GM23338 (cell line): ENCODE measurements around the gene PSMA7. TPM values are rescaled to one million over a fixed set of nuclear protein-coding genes. Genes with fewer than 3 reads are reported as not detected.

Experiments used
- ATAC-seq: fragments of 200-7000 bp; cut with Tn5 transposase; 3 replicates; pipeline ENCODE4 v1.9.1; 2020
- DNase-seq: peaks from one replicate; pipeline ENCODE4 v3.0.0-alpha.2; 2015; ENCODE audit warnings: low spot score
- H2AFZ ChIP-seq: fragments of 200-600 bp; sonication (generic); 2 replicates; pipeline ENCODE4 v1.8.0; 2016; ENCODE audit warnings: antibody characterized with exemption, mild to moderate bottlenecking, moderate library complexity
- H3F3A ChIP-seq: fragments of 200-600 bp; sonication (generic); replicated peaks from 2 replicates; pipeline ENCODE4 v1.8.0; 2017; ENCODE audit warnings: antibody characterized with exemption, mixed run types, low read depth
- H3K27ac ChIP-seq: fragments of 200-600 bp; sonication (generic); 2 replicates; pipeline ENCODE4 v1.6.1; 2016; ENCODE audit warnings: low read depth
- H3K27me3 ChIP-seq: fragments of 200-600 bp; sonication (generic); 2 replicates; pipeline ENCODE4 v1.8.0; 2016; ENCODE audit warnings: mild to moderate bottlenecking, mixed run types, moderate library complexity; ENCODE audit not compliant: insufficient read depth
- H3K36me3 ChIP-seq: fragments of 200-600 bp; sonication (generic); 2 replicates; pipeline ENCODE4 v1.8.0; 2016; ENCODE audit warnings: mild to moderate bottlenecking; ENCODE audit not compliant: insufficient read depth
- H3K4me1 ChIP-seq: fragments of 200-600 bp; sonication (generic); 2 replicates; pipeline ENCODE4 v1.8.0; 2016; ENCODE audit warnings: mild to moderate bottlenecking, moderate library complexity; ENCODE audit not compliant: insufficient read depth
- H3K4me2 ChIP-seq: fragments of 200-600 bp; sonication (generic); 2 replicates; pipeline ENCODE4 v1.7.1; 2017; ENCODE audit warnings: mixed run types
- H3K4me3 ChIP-seq: fragments of 200-600 bp; sonication (generic); 2 replicates; pipeline ENCODE4 v1.6.1; 2016; ENCODE audit warnings: mixed run types
- H3K79me2 ChIP-seq: fragments of 200-600 bp; sonication (generic); replicated peaks from 2 replicates; pipeline ENCODE4 v1.8.0; 2017; ENCODE audit warnings: mild to moderate bottlenecking; ENCODE audit not compliant: insufficient read depth
- H3K9me2 ChIP-seq: fragments of 200-600 bp; sonication (generic); 2 replicates; pipeline ENCODE4 v1.8.0; 2017; ENCODE audit not compliant: insufficient read depth
- H4K20me1 ChIP-seq: fragments of 200-600 bp; sonication (generic); replicated peaks from 2 replicates; pipeline ENCODE4 v1.8.0; 2017; ENCODE audit warnings: mild to moderate bottlenecking; ENCODE audit not compliant: insufficient read depth
- H3K27ac Mint-ChIP-seq: 2 replicates; pipeline ENCODE4 v1.8.0; 2020; ENCODE audit warnings: inconsistent platforms, mild to moderate bottlenecking, moderate library complexity, mixed read lengths
- H3K27me3 Mint-ChIP-seq: 3 replicates; pipeline ENCODE4 v1.8.0; 2022; ENCODE audit warnings: low read depth, mild to moderate bottlenecking, moderate library complexity, mixed read lengths, inconsistent platforms; ENCODE audit not compliant: insufficient read depth, poor library complexity
- H3K36me3 Mint-ChIP-seq: 3 replicates; pipeline ENCODE4 v1.8.0; 2021; ENCODE audit warnings: low read depth, mild to moderate bottlenecking, inconsistent platforms, moderate library complexity, mixed read lengths
- H3K4me1 Mint-ChIP-seq: 3 replicates; pipeline ENCODE4 v1.8.0; 2020; ENCODE audit warnings: mild to moderate bottlenecking, inconsistent platforms, mixed read lengths
- H3K4me3 Mint-ChIP-seq: 3 replicates; pipeline ENCODE4 v1.8.0; 2021; ENCODE audit warnings: moderate library complexity, mild to moderate bottlenecking, inconsistent platforms, mixed read lengths
- H3K9me3 Mint-ChIP-seq: 3 replicates; pipeline ENCODE4 v1.8.0; 2020; ENCODE audit warnings: moderate library complexity, mild to moderate bottlenecking, inconsistent platforms, mixed read lengths
- CREB1 ChIP-seq: fragments of 250-450 bp; sonication (Bioruptor Pico); IDR thresholded peaks from 2 replicates; pipeline ENCODE4 v1.5.0; 2020; ENCODE audit warnings: low read depth, mild to moderate bottlenecking, moderate library complexity
- EZH2 ChIP-seq: fragments of 200-600 bp; sonication (generic); IDR thresholded peaks from one replicate; pipeline ENCODE4 v1.8.0; 2017; ENCODE audit warnings: antibody characterized with exemption, mild to moderate bottlenecking, low read depth; ENCODE audit not compliant: unreplicated experiment
- EZH2phosphoT487 ChIP-seq: fragments of 200-600 bp; sonication (generic); IDR thresholded peaks from one replicate; pipeline ENCODE4 v1.8.1; 2018; ENCODE audit warnings: antibody characterized with exemption; ENCODE audit not compliant: unreplicated experiment
- JUNB ChIP-seq: IDR thresholded peaks from one replicate; pipeline ENCODE4 v1.6.1; 2016; ENCODE audit warnings: antibody characterized with exemption; ENCODE audit not compliant: unreplicated experiment
- NANOG ChIP-seq: IDR thresholded peaks from 2 replicates; pipeline ENCODE4 v1.6.1; 2016; ENCODE audit warnings: antibody characterized with exemption, borderline replicate concordance
- POLR2AphosphoS5 ChIP-seq: IDR thresholded peaks from 2 replicates; pipeline ENCODE4 v1.6.1; 2016; ENCODE audit warnings: antibody characterized with exemption, low read depth
- STAT1 ChIP-seq: IDR thresholded peaks from one replicate; pipeline ENCODE4 v1.6.1; 2016; ENCODE audit warnings: antibody characterized with exemption; ENCODE audit not compliant: unreplicated experiment
- ZNF114 ChIP-seq: fragments of 250-450 bp; sonication (Bioruptor Pico); IDR thresholded peaks from 2 replicates; pipeline ENCODE4 v1.5.0; 2020; ENCODE audit warnings: mild to moderate bottlenecking, moderate library complexity
- ZNF331 ChIP-seq: fragments of 250-450 bp; sonication (Bioruptor Pico); IDR thresholded peaks from 2 replicates; pipeline ENCODE4 v1.5.0; 2020; ENCODE audit warnings: low read depth, mild to moderate bottlenecking, moderate library complexity
- polyA plus RNA-seq: library from polyadenylated mRNA; unstranded; fragments of >200 nt; fragmentation: Nextera tagmentation; extraction: Ambion mirVana; gene quantifications from 2 replicates; pipeline ENCODE4 v1.2.1, GENCODE V29; 2016
- total RNA-seq: library from RNA; depleted of rRNA; stranded (reverse); fragments of >200 nt; shearing (Covaris generic); gene quantifications from 2 replicates; pipeline ENCODE4 v1.2.3, GENCODE V29; 2014
- TF ChIP-seq, protein P1 (sequence below): fragments of 250-450 bp; sonication (Bioruptor Pico); IDR thresholded peaks from 2 replicates; pipeline ENCODE4 v1.5.0; 2020; ENCODE audit warnings: mild to moderate bottlenecking, moderate library complexity
- TF ChIP-seq, protein P2 (sequence below), 2 experiments: fragments of 200-600 bp in 1 of 2; sonication (generic) in 1 of 2; conservative IDR thresholded peaks; 2 replicates each; pipeline versions ENCODE4 v1.5.1 to v1.6.1; 2016 to 2017; ENCODE audit warnings: antibody characterized with exemption in 2 of 2, low read depth in 2 of 2, mild to moderate bottlenecking in 2 of 2, moderate library complexity in 1 of 2
- TF ChIP-seq, protein P3 (sequence below): IDR thresholded peaks from 2 replicates; pipeline ENCODE4 v1.6.1; 2016; ENCODE audit warnings: antibody characterized with exemption
- TF ChIP-seq, protein P4 (sequence below): IDR thresholded peaks from one replicate; pipeline ENCODE4 v1.6.1; 2018; ENCODE audit warnings: antibody characterized with exemption; ENCODE audit not compliant: unreplicated experiment

Gene PSMA7
- total and polyA plus RNA-seq, 2 experiments from 2014 or later = 357 to 628 TPM

DNA sequence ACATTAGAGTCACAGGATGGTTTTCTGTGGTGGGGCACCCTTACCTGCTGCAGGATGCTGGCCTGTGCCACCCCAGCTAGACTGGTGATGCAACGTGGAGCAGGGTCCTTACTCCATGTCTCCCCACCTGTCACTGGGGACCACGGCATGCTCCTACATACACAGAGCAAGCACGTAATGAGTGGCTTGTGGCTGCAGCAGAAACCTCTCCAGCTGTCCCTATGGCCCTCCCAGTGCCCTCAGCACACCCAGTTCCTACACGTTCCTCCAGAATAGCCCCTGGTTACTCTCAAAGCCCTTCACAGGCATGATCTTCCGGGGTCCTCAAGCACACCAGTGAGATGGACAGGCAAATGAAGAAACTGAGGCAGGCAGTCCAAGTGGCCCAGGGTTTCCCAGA, 24.1 kb downstream of the PSMA7 start:
- no peak overlapping the region for H3K27ac Mint-ChIP-seq
- no peak overlapping the region for H3K4me3 Mint-ChIP-seq

More for the DNA sequence above, 24.1 kb downstream of the PSMA7 start:
- Histone ChIP-seq H3K4me2 (no peak overlapping the region), H3K79me2 (peaks cover 13% of the 10 kb centered on the region), H3F3A (peaks cover 13% of the 10 kb centered on the region; the same call in 1 of the 2 replicates), H3K9me2 (no peaks in the 10 kb centered on the region), H3K36me3 (no peaks in the 10 kb centered on the region), H3K4me1 (peaks cover 16% of the 10 kb centered on the region), H4K20me1 (peaks cover 9% of the 10 kb centered on the region), H3K27me3 (no peaks in the 10 kb centered on the region), H2AFZ (no peak overlapping the region), H3K4me3 (no peak overlapping the region), H3K27ac (no peak overlapping the region)
- ATAC-seq = no peak
- DNase-seq = no peak
- H3K9me3 Mint-ChIP-seq = no peaks in the 10 kb centered on the region; the same call in 2 of the 3 replicates
- peaks cover 35% of the 10 kb centered on the region for H3K4me1 Mint-ChIP-seq
- TF ChIP-seq CREB1 = no peak
- TF ChIP-seq, protein P1, sequence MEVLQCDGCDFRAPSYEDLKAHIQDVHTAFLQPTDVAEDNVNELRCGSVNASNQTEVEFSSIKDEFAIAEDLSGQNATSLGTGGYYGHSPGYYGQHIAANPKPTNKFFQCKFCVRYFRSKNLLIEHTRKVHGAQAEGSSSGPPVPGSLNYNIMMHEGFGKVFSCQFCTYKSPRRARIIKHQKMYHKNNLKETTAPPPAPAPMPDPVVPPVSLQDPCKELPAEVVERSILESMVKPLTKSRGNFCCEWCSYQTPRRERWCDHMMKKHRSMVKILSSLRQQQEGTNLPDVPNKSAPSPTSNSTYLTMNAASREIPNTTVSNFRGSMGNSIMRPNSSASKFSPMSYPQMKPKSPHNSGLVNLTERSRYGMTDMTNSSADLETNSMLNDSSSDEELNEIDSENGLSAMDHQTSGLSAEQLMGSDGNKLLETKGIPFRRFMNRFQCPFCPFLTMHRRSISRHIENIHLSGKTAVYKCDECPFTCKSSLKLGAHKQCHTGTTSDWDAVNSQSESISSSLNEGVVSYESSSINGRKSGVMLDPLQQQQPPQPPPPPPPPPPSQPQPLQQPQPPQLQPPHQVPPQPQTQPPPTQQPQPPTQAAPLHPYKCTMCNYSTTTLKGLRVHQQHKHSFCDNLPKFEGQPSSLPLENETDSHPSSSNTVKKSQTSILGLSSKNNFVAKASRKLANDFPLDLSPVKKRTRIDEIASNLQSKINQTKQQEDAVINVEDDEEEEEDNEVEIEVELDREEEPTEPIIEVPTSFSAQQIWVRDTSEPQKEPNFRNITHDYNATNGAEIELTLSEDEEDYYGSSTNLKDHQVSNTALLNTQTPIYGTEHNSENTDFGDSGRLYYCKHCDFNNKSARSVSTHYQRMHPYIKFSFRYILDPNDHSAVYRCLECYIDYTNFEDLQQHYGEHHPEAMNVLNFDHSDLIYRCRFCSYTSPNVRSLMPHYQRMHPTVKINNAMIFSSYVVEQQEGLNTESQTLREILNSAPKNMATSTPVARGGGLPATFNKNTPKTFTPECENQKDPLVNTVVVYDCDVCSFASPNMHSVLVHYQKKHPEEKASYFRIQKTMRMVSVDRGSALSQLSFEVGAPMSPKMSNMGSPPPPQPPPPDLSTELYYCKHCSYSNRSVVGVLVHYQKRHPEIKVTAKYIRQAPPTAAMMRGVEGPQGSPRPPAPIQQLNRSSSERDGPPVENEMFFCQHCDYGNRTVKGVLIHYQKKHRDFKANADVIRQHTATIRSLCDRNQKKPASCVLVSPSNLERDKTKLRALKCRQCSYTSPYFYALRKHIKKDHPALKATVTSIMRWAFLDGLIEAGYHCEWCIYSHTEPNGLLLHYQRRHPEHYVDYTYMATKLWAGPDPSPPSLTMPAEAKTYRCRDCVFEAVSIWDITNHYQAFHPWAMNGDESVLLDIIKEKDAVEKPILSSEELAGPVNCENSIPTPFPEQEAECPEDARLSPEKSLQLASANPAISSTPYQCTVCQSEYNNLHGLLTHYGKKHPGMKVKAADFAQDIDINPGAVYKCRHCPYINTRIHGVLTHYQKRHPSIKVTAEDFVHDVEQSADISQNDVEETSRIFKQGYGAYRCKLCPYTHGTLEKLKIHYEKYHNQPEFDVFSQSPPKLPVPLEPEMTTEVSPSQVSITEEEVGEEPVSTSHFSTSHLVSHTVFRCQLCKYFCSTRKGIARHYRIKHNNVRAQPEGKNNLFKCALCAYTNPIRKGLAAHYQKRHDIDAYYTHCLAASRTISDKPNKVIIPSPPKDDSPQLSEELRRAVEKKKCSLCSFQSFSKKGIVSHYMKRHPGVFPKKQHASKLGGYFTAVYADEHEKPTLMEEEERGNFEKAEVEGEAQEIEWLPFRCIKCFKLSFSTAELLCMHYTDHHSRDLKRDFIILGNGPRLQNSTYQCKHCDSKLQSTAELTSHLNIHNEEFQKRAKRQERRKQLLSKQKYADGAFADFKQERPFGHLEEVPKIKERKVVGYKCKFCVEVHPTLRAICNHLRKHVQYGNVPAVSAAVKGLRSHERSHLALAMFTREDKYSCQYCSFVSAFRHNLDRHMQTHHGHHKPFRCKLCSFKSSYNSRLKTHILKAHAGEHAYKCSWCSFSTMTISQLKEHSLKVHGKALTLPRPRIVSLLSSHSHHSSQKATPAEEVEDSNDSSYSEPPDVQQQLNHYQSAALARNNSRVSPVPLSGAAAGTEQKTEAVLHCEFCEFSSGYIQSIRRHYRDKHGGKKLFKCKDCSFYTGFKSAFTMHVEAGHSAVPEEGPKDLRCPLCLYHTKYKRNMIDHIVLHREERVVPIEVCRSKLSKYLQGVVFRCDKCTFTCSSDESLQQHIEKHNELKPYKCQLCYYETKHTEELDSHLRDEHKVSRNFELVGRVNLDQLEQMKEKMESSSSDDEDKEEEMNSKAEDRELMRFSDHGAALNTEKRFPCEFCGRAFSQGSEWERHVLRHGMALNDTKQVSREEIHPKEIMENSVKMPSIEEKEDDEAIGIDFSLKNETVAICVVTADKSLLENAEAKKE (CRISPR knock-in tag) = no peak
- TF ChIP-seq ZNF331 = no peak
- no peak for TF ChIP-seq POLR2AphosphoS5
- no peak for TF ChIP-seq JUNB
- TF ChIP-seq, protein P2, sequence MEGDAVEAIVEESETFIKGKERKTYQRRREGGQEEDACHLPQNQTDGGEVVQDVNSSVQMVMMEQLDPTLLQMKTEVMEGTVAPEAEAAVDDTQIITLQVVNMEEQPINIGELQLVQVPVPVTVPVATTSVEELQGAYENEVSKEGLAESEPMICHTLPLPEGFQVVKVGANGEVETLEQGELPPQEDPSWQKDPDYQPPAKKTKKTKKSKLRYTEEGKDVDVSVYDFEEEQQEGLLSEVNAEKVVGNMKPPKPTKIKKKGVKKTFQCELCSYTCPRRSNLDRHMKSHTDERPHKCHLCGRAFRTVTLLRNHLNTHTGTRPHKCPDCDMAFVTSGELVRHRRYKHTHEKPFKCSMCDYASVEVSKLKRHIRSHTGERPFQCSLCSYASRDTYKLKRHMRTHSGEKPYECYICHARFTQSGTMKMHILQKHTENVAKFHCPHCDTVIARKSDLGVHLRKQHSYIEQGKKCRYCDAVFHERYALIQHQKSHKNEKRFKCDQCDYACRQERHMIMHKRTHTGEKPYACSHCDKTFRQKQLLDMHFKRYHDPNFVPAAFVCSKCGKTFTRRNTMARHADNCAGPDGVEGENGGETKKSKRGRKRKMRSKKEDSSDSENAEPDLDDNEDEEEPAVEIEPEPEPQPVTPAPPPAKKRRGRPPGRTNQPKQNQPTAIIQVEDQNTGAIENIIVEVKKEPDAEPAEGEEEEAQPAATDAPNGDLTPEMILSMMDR (conservative IDR thresholded peaks at IDR 0.05; ENCODE audit: low read depth in 2 of 2) = no peak
- no peak for TF ChIP-seq NANOG
- no peak for TF ChIP-seq STAT1
- no peak for TF ChIP-seq EZH2phosphoT487
- no peak for TF ChIP-seq EZH2
- no peak for TF ChIP-seq ZNF114 (CRISPR knock-in tag)
- TF ChIP-seq, protein P3, sequence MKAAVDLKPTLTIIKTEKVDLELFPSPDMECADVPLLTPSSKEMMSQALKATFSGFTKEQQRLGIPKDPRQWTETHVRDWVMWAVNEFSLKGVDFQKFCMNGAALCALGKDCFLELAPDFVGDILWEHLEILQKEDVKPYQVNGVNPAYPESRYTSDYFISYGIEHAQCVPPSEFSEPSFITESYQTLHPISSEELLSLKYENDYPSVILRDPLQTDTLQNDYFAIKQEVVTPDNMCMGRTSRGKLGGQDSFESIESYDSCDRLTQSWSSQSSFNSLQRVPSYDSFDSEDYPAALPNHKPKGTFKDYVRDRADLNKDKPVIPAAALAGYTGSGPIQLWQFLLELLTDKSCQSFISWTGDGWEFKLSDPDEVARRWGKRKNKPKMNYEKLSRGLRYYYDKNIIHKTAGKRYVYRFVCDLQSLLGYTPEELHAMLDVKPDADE = no peak
- TF ChIP-seq, protein P4, sequence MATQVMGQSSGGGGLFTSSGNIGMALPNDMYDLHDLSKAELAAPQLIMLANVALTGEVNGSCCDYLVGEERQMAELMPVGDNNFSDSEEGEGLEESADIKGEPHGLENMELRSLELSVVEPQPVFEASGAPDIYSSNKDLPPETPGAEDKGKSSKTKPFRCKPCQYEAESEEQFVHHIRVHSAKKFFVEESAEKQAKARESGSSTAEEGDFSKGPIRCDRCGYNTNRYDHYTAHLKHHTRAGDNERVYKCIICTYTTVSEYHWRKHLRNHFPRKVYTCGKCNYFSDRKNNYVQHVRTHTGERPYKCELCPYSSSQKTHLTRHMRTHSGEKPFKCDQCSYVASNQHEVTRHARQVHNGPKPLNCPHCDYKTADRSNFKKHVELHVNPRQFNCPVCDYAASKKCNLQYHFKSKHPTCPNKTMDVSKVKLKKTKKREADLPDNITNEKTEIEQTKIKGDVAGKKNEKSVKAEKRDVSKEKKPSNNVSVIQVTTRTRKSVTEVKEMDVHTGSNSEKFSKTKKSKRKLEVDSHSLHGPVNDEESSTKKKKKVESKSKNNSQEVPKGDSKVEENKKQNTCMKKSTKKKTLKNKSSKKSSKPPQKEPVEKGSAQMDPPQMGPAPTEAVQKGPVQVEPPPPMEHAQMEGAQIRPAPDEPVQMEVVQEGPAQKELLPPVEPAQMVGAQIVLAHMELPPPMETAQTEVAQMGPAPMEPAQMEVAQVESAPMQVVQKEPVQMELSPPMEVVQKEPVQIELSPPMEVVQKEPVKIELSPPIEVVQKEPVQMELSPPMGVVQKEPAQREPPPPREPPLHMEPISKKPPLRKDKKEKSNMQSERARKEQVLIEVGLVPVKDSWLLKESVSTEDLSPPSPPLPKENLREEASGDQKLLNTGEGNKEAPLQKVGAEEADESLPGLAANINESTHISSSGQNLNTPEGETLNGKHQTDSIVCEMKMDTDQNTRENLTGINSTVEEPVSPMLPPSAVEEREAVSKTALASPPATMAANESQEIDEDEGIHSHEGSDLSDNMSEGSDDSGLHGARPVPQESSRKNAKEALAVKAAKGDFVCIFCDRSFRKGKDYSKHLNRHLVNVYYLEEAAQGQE = no peak
- peaks cover 8% of the 10 kb centered on the region for H3K36me3 Mint-ChIP-seq
- H3K27me3 Mint-ChIP-seq = peaks cover 16% of the 10 kb centered on the region
